ENCODE data around the gene HARS1. TPM values are rescaled to one million over a fixed set of nuclear protein-coding genes. Genes with fewer than 3 reads are reported as not detected.
"Not testable (repeated sequence)": the region's sequence is repeated elsewhere in the genome, so short reads cannot be mapped to it uniquely, and the experiment has no call there.

Gene HARS1
- total RNA-seq, 2 donors from 2014 or later: 38.0 to 48.2 TPM

- no peak for DNase-seq (ENCODE audit: low spot score)
- intact Hi-C loops (cut with DNase I): no loop called here
These were observed 3.1 kb upstream of the HARS1 start for GRCh38 chr5:140694276-140694675.

DNA sequence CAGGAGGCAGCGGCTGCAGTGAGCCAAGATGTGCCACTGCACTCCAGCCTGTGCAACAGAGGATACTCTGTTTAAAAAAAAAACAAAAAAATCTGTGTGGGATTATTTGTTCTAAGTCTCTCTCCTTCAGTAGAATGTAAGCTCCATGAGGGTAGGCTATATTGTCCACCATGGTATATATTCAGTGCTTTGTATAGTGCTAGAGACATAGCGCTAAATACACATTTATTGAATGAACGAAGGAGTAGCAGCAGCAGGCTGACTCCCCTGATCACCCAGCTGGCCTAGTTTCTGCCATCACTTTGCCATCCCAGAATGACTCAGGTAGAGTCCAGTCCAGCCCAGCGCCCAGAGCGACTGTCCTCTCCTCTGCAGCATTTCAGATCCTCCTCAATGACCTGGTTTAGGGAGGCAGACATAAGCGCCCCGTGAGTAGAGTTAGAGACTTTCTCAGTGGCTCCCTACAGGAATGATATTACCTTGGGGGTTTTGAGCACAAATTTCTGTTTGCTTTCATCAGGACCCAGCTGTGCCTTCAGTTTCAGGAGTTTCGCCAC is 716 bp downstream of the HARS1 start:
- intact Hi-C loops (cut with DNase I): no loop called here

GRCh38 chr5:140678993-140679392 is 12.2 kb downstream of the HARS1 start:
- DNase-seq (ENCODE audit: low spot score): no peak
- intact Hi-C loops (cut with DNase I): no loop called here

More for the DNA sequence above, 716 bp downstream of the HARS1 start:
- DNase-seq (ENCODE audit: low spot score): no peak

DNA sequence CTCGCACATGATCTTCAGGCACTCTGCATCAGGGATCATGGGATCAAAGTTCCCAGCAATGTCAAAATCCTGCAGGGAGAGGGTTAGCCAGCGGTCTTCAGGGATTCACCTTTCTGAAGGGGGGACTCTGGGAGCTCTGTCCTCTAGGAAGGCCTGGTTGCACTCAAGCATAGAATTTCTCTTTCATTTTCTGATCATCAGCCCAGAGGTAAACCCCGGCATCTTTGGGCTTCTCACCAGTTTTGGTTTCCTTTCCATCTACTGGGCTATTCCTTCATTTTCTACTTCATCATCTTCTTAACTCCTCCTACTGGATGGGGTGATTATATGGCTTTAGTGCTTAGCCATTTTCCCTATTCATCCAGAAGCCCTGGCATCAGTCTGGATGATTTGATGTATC is 13.2 kb downstream of the HARS1 start:
- DNase-seq (ENCODE audit: low spot score): no peak
- intact Hi-C loops (cut with DNase I): no loop called here

DNA sequence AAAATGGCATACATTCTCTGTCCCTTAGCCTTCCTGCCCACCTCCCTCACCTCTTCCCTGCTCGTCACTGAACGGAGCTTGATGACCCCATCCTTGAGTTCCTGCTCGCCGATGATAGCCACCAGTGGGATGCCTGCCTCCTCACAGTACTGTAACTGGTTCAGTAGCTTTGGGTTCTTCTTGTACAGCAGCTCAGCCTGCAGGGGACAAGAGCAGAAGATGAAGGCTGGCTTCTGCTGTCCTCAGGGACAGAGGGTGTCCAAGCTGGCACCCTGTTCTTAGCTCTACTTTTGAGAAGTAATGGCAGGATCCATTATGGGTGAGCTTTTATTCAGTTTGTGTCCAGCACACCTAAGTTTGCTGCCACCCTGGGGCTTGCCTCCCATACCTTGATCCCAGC is 16.5 kb downstream of the HARS1 start:
- DNase-seq (ENCODE audit: low spot score): no peak
- intact Hi-C loops (cut with DNase I): no loop called here

DNA sequence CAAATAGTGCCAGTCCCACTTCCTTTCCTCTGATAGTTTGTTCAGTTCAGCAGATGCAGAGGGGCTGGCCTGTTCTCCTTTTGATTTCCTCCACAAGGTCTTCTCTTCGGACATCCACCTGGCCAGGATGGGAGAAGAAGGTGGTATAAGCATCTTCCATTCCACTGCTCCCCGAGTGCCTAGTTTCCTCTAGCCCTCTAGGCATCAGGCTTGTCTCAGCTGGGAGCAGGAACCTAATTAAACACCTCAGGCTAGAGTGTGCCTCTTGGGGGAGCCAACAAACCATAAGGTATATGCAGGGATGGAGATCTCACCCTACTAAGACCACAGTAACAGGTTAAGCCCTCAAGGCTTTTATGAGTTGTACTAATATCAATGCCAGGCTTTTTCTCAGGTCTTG is 17.0 kb downstream of the HARS1 start:
- intact Hi-C loops (cut with DNase I): no loop called here
- no peak for DNase-seq (ENCODE audit: low spot score)

DNA sequence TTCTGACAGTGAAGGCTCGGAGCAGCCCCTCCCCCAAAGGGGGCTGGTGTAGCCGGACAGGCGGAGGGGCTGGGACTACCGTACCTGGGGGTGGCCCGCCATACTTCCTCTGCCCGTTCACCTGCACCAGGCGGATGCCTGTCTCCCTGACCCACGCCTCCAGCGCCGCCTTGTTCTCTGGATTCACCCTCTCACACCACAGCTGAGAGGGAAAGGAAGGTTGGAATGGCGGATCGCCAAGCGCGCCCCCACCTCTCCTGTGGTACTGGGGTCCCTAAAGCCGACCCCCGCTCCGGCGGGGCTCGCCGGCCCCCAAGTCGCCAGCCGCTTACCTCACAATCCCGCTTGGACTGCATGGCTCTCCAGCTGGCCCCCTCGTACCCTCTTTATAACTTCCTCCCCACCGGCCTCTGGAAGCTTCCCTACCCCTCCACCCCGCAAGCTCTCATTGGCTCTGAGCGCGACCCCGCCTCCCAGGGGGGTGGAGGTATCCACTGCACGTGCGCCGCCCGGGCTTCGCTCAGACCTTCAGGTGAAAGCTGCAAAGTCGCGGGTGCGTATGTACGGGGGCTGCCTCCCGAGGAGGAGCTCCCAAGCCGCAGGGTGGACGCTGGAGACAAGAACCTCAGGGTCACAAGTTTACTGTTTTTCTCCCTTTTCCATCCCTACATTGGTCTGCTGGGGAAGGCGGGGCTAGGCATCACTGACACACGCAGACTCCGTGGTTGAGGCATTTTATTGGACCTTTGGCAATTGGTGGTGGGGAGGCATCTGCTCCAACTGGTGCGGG is 17.8 kb downstream of the HARS1 start, which contains the start of gene DND1:
Gene DND1, minus strand, starts transcription at position 390 of the 790 bp plus-strand sequence. Its CDS starts 34 bp downstream, at position 356.
- intact Hi-C loops (cut with DNase I): no loop called here
- no peak for DNase-seq (ENCODE audit: low spot score)

DNA sequence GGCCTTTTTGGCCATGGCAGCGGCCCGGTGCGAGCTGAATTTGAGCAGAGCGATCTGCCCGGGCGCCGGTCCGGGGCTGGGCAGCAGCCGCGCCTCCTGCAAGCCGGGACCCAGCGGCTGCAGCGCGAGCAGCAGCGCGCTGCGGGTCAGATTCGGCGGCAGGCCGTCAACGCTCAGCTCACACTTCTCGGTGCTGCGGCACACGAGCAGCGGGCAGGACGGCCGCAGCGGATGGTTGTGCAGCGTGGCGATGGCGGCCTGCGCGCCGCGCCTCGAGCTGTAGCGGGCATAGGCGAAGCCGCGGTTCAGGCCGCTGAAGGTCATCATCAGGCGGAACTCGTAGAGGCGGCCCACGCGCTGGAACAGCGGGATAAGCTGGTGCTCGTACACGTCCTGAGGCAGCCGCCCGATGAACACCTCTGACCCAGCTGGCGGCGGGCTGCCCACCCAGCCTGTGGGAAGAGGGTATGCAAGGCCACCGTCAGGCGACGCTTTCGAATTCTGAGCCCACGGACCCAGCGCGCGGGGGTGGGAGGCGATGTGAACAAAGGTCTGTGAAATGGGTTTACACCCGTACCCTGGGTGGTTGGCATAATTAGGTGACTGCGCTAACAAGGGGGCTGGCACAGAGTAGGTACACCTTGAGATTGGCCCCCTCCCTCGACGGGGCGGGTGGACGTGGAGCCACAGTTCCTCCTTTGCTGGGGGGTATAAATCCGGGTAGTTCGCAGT is 18.5 kb downstream of the HARS1 start:
- intact Hi-C loops (cut with DNase I): no loop called here
- DNase-seq (ENCODE audit: low spot score): no peak

DNA sequence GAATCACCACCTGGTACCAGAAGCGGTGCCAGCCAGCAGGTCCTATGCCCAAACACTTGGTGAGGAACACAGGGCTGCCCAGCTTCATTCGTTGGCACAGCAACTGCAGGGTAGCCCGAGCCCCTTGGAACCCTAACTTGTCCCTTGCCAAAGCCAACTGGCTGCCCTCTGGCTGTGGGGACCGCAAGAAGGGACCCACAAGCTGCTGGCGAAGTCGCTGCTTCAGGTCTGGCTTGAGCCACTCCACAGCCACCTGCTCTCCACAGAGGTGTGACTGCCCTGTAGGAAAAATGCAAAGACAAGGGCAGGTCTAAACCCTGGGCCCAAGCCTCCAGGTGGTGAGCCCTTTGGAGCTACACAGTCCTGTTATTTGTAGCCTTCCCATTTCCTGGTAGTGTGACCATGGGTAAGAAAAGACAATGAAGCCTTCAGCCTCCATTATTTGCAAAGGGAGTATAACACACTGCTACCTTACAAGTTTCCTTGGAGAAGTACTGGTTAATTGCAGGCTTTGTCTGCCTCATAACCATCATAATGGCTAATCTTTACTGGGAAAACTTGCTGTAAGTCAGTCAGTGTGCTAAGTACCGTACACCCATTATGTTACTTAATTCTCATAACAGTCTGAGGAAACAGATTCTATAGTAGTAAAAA is 19.6 kb downstream of the HARS1 start:
- intact Hi-C loops (cut with DNase I): no loop called here
- DNase-seq (ENCODE audit: low spot score): no peak

DNA sequence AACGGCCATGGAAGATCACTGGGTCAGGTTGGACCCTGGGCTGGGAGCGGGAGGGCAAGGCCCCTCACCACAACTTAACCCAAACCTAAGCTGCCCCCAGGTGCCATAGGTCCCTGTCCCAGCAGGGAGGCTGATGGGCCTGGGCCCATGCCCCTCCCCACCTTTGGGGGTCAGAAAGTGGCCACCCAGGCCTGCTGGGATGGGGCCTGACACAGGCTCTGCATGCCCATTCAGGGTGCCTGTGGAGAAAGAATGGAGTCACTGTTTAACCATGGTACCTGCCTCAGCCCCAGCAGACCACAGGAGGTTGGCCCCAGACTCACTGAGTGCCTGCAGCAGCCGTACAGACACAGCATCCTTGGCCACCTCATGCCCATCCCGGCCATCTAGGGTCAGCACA is 20.1 kb downstream of the HARS1 start:
- DNase-seq (ENCODE audit: low spot score); intact Hi-C loops (cut with DNase I): not testable (repeated sequence)

- intact Hi-C loops (cut with DNase I): no loop called here
- DNase-seq (ENCODE audit: low spot score): peak; percentile 99
These were observed 26.6 kb downstream of the HARS1 start, which contains the start of gene WDR55 for GRCh38 chr5:140664359-140665119. WDR55 (plus strand) TSS chr5:140664904; CDS start chr5:140664913, 9 bp downstream.

DNA sequence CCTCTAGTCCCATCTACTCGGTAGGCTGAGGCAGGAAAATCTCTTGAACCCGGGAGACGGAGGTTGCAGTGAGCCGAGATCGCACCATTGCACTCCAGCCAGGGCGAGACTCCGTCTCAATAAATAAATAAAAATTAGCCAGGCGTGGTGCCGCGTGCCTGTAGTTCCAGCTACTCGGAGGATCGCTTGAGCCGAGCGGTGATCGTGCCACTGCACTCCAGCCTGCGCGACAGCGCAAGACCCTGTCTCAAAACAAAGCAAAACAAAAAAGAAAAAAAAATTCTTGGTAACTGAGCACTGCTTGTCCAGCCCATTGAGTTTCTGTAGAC is 27.2 kb downstream of the HARS1 start:
- intact Hi-C loops (cut with DNase I): no loop called here
- DNase-seq (ENCODE audit: low spot score): no peak

GRCh38 chr5:140660371-140660770 is 30.8 kb downstream of the HARS1 start:
- DNase-seq (ENCODE audit: low spot score); intact Hi-C loops (cut with DNase I): not testable (repeated sequence)

DNA sequence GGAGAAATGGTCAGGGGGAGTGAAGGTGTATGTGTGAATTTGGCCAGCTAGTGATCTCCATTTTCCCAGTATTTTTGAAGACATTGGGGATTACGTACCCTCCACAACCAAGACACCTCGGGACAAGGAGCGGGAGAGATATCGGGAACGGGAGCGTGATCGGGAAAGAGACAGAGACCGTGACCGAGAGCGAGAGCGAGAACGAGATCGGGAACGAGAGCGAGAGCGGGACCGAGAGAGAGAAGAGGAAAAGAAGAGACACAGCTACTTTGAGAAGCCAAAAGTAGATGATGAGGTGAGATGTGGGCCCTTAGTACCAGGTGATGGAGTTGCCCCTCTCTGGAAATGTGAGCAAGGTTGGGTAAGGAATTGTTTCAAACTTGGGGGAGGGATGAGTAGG is 32.3 kb downstream of the HARS1 start:
- intact Hi-C loops (cut with DNase I): no loop called here

GRCh38 chr5:140647042-140647419 is 44.1 kb downstream of the HARS1 start:
- intact Hi-C loops (cut with DNase I): no loop called here
- no peak for DNase-seq (ENCODE audit: low spot score)

More for the DNA sequence above, 32.3 kb downstream of the HARS1 start:
- DNase-seq (ENCODE audit: low spot score): no peak

DNA sequence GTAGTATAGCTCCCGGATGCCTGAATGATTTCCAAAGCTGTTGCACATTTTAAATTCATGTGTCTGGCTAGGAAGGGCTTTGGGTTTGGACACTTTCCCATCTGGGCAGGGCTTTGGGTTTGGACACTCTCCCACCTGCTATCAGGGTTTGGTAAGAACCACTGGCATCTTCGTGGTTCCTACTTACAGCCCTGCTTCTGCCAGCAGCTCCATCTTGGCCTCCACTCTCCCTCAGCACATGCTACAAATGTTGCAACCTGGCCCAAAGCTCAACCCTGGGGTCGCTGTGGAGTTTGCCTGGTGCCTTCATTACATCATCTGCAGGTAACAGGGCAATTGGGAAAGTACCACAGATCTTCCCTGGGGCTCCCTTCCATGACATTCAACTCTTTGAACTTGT is 48.5 kb downstream of the HARS1 start:
- DNase-seq (ENCODE audit: low spot score): peak; percentile 81
- intact Hi-C loops (cut with DNase I): loop anchor here in 1 of 2 donors (5.0 kb wide), 1 partner anchor 95 kb away; the partner anchor contains the start of gene EIF4EBP3

DNA sequence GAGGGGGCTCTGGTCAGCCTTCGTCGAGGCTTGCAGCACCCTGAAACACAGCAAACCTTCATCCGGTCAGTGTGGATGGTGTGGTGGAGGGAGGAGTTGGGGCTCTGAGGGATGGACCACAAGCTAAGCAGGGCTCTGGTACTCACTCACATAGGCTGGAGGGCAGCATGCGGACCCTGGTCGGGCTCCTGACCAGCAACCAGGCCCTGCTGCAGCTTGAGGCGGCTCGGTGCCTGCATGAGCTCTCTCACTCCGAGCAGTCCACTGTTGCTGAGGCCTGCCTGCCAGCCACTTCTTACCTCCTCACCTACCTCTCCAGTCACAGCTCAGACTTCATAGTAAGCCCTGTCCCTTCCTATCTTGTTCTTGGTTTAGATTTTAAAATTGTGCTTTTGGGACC is 49.5 kb downstream of the HARS1 start:
- intact Hi-C loops (cut with DNase I): loop anchor here in 1 of 2 donors (5.0 kb wide), 1 partner anchor 94 kb away; the partner anchor contains the start of gene EIF4EBP3
- no peak for DNase-seq (ENCODE audit: low spot score)

GRCh38 chr5:140639148-140639981 is 51.8 kb downstream of the HARS1 start, which contains the start of gene TMCO6:
TMCO6 (plus strand) TSS chr5:140639451; CDS start chr5:140639528, 77 bp downstream.
- intact Hi-C loops (cut with DNase I): loop anchor here (5.0 to 10.0 kb wide), 2 partner anchors 75 to 77 kb away; partner anchors contain the start of genes APBB3 (in 2 of the 2) and SLC35A4 (in 2 of the 2)
- DNase-seq (ENCODE audit: low spot score): peak; percentile 99
